SK-N-MC (cell line): Measurements from ENCODE around the gene IFT122.

Source experiments
- DNase-seq: peaks from one replicate; pipeline ENCODE4 v3.0.0-alpha.2; 2011; ENCODE audit warnings: low read depth, low spot score
- H3K27ac ChIP-seq: fragments of 200-600 bp; sonication (generic); 2 replicates; pipeline ENCODE4 v1.5.1; 2016; ENCODE audit warnings: mixed run types
- H3K36me3 ChIP-seq: fragments of 200-600 bp; sonication (generic); 2 replicates; pipeline ENCODE4 v1.6.1; 2017; ENCODE audit warnings: antibody characterized with exemption, low read length, mixed read lengths; ENCODE audit not compliant: insufficient read depth
- H3K4me3 ChIP-seq: fragments of 200-600 bp; sonication (generic); 2 replicates; pipeline ENCODE4 v1.5.1; 2016
- H3K9ac ChIP-seq: fragments of 200-600 bp; sonication (generic); 2 replicates; pipeline ENCODE4 v1.8.0; 2017; ENCODE audit warnings: mixed run types, mixed read lengths; ENCODE audit not compliant: insufficient read length
- H3K9me3 ChIP-seq: fragments of 200-600 bp; sonication (generic); 2 replicates; pipeline ENCODE4 v1.6.1; 2017; ENCODE audit warnings: low read depth, mild to moderate bottlenecking, antibody characterized with exemption, low read length, moderate library complexity, mixed read lengths
- EZH2 ChIP-seq: fragments of 200-600 bp; sonication (generic); IDR thresholded peaks from one replicate; pipeline ENCODE4 v1.6.1; 2017; ENCODE audit warnings: antibody characterized with exemption
- FOXP2 ChIP-seq: optimal IDR thresholded peaks from 2 replicates; pipeline ENCODE3; 2011; ENCODE audit warnings: mild to moderate bottlenecking, moderate library complexity; ENCODE audit not compliant: insufficient read depth; ENCODE audit errors: extremely low read length, control extremely low read depth
- POLR2AphosphoS5 ChIP-seq: IDR thresholded peaks from 2 replicates; pipeline ENCODE4 v1.6.1; 2012; ENCODE audit warnings: mild to moderate bottlenecking, low read depth, low read length, borderline replicate concordance

IFT122 gene

DNA sequence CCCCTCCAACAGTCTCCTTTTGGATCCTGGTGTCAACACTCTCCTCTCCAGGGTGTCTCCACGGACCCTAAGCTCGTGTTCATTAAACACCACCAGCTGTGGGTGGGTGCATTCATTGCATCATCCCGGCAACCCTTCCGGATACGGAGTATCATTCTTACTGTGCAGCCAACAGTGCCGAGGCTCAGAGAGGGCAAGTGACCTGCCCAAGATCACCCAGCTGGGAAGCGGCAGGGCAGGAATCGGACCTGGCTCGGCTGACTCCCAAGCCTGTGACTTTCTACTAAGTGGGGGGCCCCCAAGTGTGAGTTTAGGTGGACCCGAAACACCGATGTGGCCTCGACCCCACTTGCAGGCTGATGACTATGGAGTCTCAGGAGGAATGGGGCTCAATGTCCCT lies 123.3 kb downstream of the IFT122 start:
- DNase-seq: no peak
- Histone ChIP-seq H3K9ac (no peak overlapping the region), H3K4me3 (no peak overlapping the region), H3K9me3 (no peaks in the 10 kb centered on the region), H3K27ac (peak overlapping the region; percentile 49; the same call in 1 of the 2 replicates), H3K36me3 (peaks cover 39% of the 10 kb centered on the region)
- TF ChIP-seq EZH2 (no peak), POLR2AphosphoS5 (no peak), FOXP2 (no peak)

DNA sequence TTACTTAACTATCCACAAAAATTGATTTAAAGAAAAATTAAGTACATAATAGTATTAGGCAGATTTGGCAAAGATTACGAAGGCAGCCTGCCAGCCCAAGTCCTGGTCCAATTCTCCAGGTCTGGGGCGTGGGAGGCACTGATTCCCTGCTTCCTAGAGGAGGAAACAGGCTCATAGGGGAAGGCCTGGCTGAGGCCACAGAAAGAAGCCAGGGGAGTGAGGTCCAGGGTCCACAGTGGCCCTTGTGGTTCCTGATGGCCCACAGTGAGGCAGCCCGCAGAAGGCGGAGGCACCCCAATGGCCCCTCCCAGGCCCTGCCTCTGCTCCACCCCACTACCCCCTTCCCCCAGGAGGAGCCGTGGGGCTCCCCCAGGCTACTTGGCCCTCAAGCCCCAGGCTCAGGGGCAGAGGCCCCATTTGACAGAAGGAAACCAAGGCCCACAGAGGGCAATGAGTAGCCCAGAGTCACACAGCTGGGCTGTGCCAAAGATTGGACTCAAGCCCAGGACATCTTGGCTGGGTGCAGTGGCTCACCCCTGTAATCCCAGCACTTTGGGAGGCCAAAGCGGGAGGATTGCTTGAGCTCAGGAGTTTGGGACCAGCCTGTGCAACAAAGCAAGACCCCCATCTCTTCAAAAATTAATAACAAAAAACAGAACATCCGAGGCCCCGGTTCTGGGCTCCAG lies 124.0 kb downstream of the IFT122 start:
- peaks cover 32% of the 10 kb centered on the region for H3K36me3 ChIP-seq
- H3K9ac ChIP-seq: no peak overlapping the region

DNA sequence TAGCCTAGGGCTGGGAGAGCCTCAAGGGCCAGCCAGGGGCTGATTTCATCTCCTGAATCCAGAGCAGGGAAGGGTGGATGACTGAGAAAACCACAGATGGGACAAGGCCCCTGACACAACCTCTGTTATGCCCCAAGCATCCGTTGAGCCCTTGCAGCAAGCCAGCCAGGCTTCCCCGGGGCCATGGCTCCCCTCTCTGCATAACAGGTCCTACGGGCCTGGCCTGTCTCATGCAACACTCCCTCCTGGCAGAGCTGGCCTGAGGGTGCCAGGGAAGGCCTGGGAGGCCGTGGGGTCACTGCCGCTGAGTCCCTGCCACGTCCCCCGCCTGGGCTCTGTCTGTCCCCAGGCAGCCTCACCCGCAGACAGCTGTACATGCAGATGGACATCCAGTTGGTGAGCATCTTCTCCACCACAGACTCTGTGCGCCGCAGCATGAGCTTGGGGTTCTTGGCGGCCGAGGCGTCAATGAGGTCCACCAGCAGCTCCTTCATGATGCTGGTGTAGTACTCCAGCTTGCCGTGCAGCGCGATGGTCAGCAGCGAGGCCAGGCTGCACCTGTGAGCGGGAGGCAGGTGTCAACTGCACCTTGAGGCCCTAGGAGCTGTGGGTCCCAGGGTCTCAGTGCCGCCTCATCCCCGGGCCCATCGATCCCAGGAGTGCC lies 125.1 kb downstream of the IFT122 start:
- TF ChIP-seq FOXP2 (no peak), POLR2AphosphoS5 (no peak), EZH2 (no peak)
- Histone ChIP-seq H3K36me3 (peaks cover 21% of the 10 kb centered on the region), H3K27ac (peak overlapping the region; percentile 7; the same call in 1 of the 2 replicates), H3K9ac (no peak overlapping the region), H3K4me3 (no peak overlapping the region), H3K9me3 (no peaks in the 10 kb centered on the region)
- DNase-seq: no peak

More for the DNA sequence above, 124.0 kb downstream of the IFT122 start:
- H3K9me3 ChIP-seq: no peaks in the 10 kb centered on the region
- no peak for TF ChIP-seq POLR2AphosphoS5
- TF ChIP-seq EZH2: no peak
- no peak for TF ChIP-seq FOXP2
- H3K27ac ChIP-seq: peak overlapping the region; percentile 49; the same call in 1 of the 2 replicates
- no peak overlapping the region for H3K4me3 ChIP-seq
- no peak for DNase-seq

GRCh38 chr3:129565902-129566301 lies 125.9 kb downstream of the IFT122 start:
- Histone ChIP-seq H3K27ac (no peak overlapping the region), H3K9ac (no peak overlapping the region), H3K4me3 (no peak overlapping the region), H3K36me3 (peaks cover 19% of the 10 kb centered on the region; the same call in 1 of the 2 replicates), H3K9me3 (no peaks in the 10 kb centered on the region)
- no peak for DNase-seq
- TF ChIP-seq POLR2AphosphoS5 (no peak), EZH2 (no peak)

- H3K9me3 ChIP-seq: no peaks in the 10 kb centered on the region
- no peak for DNase-seq
- H3K4me3 ChIP-seq: no peak overlapping the region
- peaks cover 18% of the 10 kb centered on the region; the same call in 1 of the 2 replicates for H3K36me3 ChIP-seq
- no peak overlapping the region for H3K9ac ChIP-seq
- no peak for TF ChIP-seq EZH2
- no peak for TF ChIP-seq FOXP2
- TF ChIP-seq POLR2AphosphoS5: no peak
- H3K27ac ChIP-seq: no peak overlapping the region
Observed at GRCh38 chr3:129567176-129567705, 127.2 kb downstream of the IFT122 start.

DNA sequence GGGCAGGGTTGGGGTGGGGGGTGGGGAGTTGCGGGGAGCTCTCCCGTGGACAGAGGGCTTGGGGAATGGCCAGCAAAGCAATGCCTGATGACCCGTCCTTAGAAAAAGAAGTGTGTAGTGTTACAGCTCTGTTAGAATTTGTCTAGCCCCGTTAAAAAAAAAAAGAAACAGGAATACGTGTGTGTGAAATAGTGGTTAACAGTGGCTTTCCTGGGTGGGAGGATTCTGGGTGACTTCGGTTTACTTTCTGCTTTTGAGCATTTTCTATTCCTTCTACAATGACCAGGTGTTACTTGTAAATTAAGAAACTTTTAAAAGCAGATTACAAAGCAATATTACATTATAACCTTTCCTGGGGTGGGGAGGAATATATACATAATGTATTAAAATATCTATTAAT lies 127.9 kb downstream of the IFT122 start:
- Histone ChIP-seq H3K27ac (no peak overlapping the region), H3K9me3 (no peaks in the 10 kb centered on the region), H3K36me3 (peaks cover 12% of the 10 kb centered on the region; the same call in 1 of the 2 replicates), H3K4me3 (no peak overlapping the region), H3K9ac (no peak overlapping the region)
- no peak for DNase-seq
- TF ChIP-seq EZH2 (no peak), POLR2AphosphoS5 (no peak), FOXP2 (no peak)

GRCh38 chr3:129569856-129570255 lies 129.8 kb downstream of the IFT122 start:
- peaks cover 4% of the 10 kb centered on the region; the same call in 1 of the 2 replicates for H3K36me3 ChIP-seq
- H3K9ac ChIP-seq: no peak overlapping the region
- no peak overlapping the region for H3K4me3 ChIP-seq
- no peak overlapping the region for H3K27ac ChIP-seq
- DNase-seq: no peak
- H3K9me3 ChIP-seq: no peaks in the 10 kb centered on the region
- TF ChIP-seq POLR2AphosphoS5: no peak
- no peak for TF ChIP-seq EZH2
- no peak for TF ChIP-seq FOXP2
